ENCODE data around the gene CEP162. TPM values are rescaled to one million over a fixed set of nuclear protein-coding genes. Genes with fewer than 3 reads are reported as not detected.

Gene CEP162
- total RNA-seq, 1 experiment from 2014 or later, result 7.9 TPM

DNA sequence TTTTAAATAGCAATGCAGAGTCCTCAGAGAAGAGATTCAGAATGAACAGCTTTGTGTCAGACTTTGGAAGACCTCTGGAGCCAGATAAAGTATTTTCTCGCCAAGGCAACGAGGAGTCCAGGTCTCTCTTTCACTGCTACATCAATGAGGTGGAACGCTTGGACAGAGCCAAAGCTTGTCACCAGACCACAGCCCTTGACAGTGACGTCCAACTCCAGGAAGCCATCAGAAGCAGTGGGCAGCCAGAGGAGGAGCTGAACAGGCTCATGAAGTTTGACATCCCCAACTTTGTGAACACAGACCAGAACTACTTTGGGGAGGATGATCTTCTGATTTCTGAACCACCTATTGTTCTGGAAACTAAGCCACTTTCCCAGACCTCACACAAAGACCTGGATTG lies 138.4 kb downstream of the CEP162 start:
- peaks cover 3% of the 10 kb centered on the region; the same call in 1 of the 2 replicates for H3K36me3 Mint-ChIP-seq
- H3K27me3 Mint-ChIP-seq (ENCODE audit: low read depth), result no peaks in the 10 kb centered on the region
- ATAC-seq (no peak), DNase-seq (ENCODE audit: low spot score) (no peak)
- peaks cover 5% of the 10 kb centered on the region; the same call in 1 of the 2 replicates for H3K9me3 Mint-ChIP-seq
- H3K4me3 Mint-ChIP-seq, result no peak overlapping the region
- CTCF ChIA-PET, result no interaction called here
- TF ChIP-seq ELF4 (CRISPR knock-in tag; IDR thresholded peaks at IDR 0.05; ENCODE audit: low read depth) (no peak), CREB1 (CRISPR knock-in tag; IDR thresholded peaks at IDR 0.05) (no peak), PRRX2 (CRISPR knock-in tag; IDR thresholded peaks at IDR 0.05) (no peak), RORB (CRISPR knock-in tag; IDR thresholded peaks at IDR 0.05) (no peak), ESRRA (CRISPR knock-in tag; IDR thresholded peaks at IDR 0.05; ENCODE audit: borderline replicate concordance) (no peak), CBFB (CRISPR knock-in tag; IDR thresholded peaks at IDR 0.05; ENCODE audit: low read depth) (no peak)
- TF ChIP-seq, protein P1, sequence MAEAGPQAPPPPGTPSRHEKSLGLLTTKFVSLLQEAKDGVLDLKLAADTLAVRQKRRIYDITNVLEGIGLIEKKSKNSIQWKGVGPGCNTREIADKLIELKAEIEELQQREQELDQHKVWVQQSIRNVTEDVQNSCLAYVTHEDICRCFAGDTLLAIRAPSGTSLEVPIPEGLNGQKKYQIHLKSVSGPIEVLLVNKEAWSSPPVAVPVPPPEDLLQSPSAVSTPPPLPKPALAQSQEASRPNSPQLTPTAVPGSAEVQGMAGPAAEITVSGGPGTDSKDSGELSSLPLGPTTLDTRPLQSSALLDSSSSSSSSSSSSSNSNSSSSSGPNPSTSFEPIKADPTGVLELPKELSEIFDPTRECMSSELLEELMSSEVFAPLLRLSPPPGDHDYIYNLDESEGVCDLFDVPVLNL (CRISPR knock-in tag; IDR thresholded peaks at IDR 0.05; ENCODE audit: borderline replicate concordance, low read depth), result no peak
- TF ChIP-seq, protein P2, sequence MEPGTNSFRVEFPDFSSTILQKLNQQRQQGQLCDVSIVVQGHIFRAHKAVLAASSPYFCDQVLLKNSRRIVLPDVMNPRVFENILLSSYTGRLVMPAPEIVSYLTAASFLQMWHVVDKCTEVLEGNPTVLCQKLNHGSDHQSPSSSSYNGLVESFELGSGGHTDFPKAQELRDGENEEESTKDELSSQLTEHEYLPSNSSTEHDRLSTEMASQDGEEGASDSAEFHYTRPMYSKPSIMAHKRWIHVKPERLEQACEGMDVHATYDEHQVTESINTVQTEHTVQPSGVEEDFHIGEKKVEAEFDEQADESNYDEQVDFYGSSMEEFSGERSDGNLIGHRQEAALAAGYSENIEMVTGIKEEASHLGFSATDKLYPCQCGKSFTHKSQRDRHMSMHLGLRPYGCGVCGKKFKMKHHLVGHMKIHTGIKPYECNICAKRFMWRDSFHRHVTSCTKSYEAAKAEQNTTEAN (CRISPR knock-in tag; IDR thresholded peaks at IDR 0.05), result no peak
- POLR2A ChIA-PET, result no interaction called here
- H3K27ac Mint-ChIP-seq, result no peak overlapping the region
- H3K4me1 Mint-ChIP-seq, result peaks cover 56% of the 10 kb centered on the region

DNA sequence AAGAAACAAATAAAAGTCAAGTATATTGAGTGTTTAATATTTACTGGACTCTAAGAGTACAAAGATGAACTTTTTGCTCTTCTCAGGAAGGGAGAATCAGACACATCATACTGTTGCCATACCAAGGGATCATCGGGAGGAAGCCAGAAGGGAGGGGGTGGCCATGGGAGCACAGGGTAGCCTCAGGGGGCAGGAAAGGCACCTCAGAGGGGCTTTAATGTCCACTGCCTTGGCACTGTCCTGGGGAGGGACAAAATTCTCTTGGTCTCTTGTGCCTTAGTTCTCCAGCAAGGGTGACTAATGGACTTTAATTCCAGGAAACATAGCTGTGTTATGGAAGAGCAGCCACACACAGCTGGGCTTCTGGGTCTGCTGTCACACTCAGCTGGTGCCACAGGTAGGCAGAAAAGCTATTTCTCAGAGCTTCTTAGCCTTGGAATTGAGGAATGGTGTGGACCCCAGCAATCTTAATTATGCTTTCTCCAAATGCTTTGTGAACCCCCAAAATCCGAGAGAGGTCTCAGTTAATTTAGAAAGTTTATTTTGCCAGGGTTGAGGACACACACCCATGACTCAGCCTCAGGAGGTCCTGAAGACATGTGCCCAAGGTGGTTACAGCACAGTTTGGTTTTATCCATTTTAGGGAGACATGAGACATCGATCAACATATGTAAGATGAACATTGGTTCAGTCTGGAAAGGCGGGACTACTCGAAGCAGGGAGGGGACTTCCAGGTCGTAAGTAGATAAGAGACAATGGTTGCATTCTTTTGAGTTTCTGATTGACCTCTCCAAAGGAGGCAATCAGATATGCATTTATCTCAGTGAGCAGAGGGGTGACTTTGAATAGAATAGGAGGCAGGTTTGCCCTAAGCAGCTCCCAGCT lies 140.7 kb downstream of the CEP162 start:
- POLR2A ChIA-PET, result no interaction called here
- DNase-seq (ENCODE audit: low spot score), result no peak

More for the DNA sequence above, 140.7 kb downstream of the CEP162 start:
- TF ChIP-seq, protein P3, sequence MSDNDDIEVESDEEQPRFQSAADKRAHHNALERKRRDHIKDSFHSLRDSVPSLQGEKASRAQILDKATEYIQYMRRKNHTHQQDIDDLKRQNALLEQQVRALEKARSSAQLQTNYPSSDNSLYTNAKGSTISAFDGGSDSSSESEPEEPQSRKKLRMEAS (CRISPR knock-in tag; IDR thresholded peaks at IDR 0.05), result no peak
- no peak for TF ChIP-seq FOXP1 (CRISPR knock-in tag; IDR thresholded peaks at IDR 0.05; ENCODE audit: borderline replicate concordance)
- TF ChIP-seq ESRRA (CRISPR knock-in tag; IDR thresholded peaks at IDR 0.05; ENCODE audit: borderline replicate concordance), result no peak
- no peak for TF ChIP-seq MYBL2 (CRISPR knock-in tag; IDR thresholded peaks at IDR 0.05)
- no peak for TF ChIP-seq GRHL2 (CRISPR knock-in tag; IDR thresholded peaks at IDR 0.05; ENCODE audit: insufficient replicate concordance, severe bottlenecking)
- TF ChIP-seq ZBTB21 (CRISPR knock-in tag; IDR thresholded peaks at IDR 0.05; ENCODE audit: borderline replicate concordance), result no peak
- no peak for TF ChIP-seq PRRX2 (CRISPR knock-in tag; IDR thresholded peaks at IDR 0.05)
- no peak for TF ChIP-seq SOX15 (CRISPR knock-in tag; IDR thresholded peaks at IDR 0.05)
- no peak for TF ChIP-seq NR2C2 (CRISPR knock-in tag; IDR thresholded peaks at IDR 0.05)
- TF ChIP-seq, protein P4, sequence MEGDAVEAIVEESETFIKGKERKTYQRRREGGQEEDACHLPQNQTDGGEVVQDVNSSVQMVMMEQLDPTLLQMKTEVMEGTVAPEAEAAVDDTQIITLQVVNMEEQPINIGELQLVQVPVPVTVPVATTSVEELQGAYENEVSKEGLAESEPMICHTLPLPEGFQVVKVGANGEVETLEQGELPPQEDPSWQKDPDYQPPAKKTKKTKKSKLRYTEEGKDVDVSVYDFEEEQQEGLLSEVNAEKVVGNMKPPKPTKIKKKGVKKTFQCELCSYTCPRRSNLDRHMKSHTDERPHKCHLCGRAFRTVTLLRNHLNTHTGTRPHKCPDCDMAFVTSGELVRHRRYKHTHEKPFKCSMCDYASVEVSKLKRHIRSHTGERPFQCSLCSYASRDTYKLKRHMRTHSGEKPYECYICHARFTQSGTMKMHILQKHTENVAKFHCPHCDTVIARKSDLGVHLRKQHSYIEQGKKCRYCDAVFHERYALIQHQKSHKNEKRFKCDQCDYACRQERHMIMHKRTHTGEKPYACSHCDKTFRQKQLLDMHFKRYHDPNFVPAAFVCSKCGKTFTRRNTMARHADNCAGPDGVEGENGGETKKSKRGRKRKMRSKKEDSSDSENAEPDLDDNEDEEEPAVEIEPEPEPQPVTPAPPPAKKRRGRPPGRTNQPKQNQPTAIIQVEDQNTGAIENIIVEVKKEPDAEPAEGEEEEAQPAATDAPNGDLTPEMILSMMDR (IDR thresholded peaks at IDR 0.05), result no peak
- TF ChIP-seq, protein P5, sequence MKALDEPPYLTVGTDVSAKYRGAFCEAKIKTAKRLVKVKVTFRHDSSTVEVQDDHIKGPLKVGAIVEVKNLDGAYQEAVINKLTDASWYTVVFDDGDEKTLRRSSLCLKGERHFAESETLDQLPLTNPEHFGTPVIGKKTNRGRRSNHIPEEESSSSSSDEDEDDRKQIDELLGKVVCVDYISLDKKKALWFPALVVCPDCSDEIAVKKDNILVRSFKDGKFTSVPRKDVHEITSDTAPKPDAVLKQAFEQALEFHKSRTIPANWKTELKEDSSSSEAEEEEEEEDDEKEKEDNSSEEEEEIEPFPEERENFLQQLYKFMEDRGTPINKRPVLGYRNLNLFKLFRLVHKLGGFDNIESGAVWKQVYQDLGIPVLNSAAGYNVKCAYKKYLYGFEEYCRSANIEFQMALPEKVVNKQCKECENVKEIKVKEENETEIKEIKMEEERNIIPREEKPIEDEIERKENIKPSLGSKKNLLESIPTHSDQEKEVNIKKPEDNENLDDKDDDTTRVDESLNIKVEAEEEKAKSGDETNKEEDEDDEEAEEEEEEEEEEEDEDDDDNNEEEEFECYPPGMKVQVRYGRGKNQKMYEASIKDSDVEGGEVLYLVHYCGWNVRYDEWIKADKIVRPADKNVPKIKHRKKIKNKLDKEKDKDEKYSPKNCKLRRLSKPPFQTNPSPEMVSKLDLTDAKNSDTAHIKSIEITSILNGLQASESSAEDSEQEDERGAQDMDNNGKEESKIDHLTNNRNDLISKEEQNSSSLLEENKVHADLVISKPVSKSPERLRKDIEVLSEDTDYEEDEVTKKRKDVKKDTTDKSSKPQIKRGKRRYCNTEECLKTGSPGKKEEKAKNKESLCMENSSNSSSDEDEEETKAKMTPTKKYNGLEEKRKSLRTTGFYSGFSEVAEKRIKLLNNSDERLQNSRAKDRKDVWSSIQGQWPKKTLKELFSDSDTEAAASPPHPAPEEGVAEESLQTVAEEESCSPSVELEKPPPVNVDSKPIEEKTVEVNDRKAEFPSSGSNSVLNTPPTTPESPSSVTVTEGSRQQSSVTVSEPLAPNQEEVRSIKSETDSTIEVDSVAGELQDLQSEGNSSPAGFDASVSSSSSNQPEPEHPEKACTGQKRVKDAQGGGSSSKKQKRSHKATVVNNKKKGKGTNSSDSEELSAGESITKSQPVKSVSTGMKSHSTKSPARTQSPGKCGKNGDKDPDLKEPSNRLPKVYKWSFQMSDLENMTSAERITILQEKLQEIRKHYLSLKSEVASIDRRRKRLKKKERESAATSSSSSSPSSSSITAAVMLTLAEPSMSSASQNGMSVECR (CRISPR knock-in tag; IDR thresholded peaks at IDR 0.05; ENCODE audit: borderline replicate concordance), result no peak
- ATAC-seq, result peak; percentile 13
- CTCF ChIA-PET, result no interaction called here
- 0 out of 2 replicates have a peak, but pooled peaks cover 5% of the 10 kb centered on the region for H3K9me3 Mint-ChIP-seq
- no peaks in the 10 kb centered on the region; the same call in 1 of the 2 replicates for H3K27me3 Mint-ChIP-seq (ENCODE audit: low read depth)
- no peak overlapping the region for H3K4me3 Mint-ChIP-seq
- peak overlapping the region; percentile 59; the same call in 1 of the 2 replicates for H3K27ac Mint-ChIP-seq
- peaks cover under 1% of the 10 kb centered on the region; the same call in 1 of the 2 replicates for H3K36me3 Mint-ChIP-seq
- H3K4me1 Mint-ChIP-seq, result peaks cover 59% of the 10 kb centered on the region

Data from WTC11 (cell line).